Adrenal gland (tissue), 5 donors: Measurements from ENCODE around the gene NANS.

Experiments used
- CTCF ChIP-seq, 6 experiments: fragments of 450-650 bp in 4 of 6; fragments of 200-600 bp in 2 of 6; sonication (generic) in 1 of 6; IDR thresholded peaks; 1 replicate in 5 of 6; 2 replicates in 1 of 6; pipeline versions ENCODE4 v1.5.1 to v1.8.0; 2016 to 2021; ENCODE audit warnings: antibody characterized with exemption in 6 of 6, mild to moderate bottlenecking in 2 of 6, moderate library complexity in 1 of 6
- POLR2A ChIP-seq, 2 donors: fragments of 450-650 bp; IDR thresholded peaks; one replicate each; pipeline ENCODE4 v1.6.1; 2017; ENCODE audit warnings: antibody characterized with exemption in 2 of 2, mild to moderate bottlenecking in 2 of 2, moderate library complexity in 1 of 2
- donor health status: DM: no; HTN: no; CAD: no.

GRCh38 chr9:98105006-98105405, 48.5 kb downstream of the NANS start:
- no peak for TF ChIP-seq POLR2A (IDR thresholded peaks at IDR 0.05)
- no peak for TF ChIP-seq CTCF (IDR thresholded peaks at IDR 0.05)
